GM12865 (cell line): ENCODE measurements around the gene SORCS2.

Source experiments
- DNase-seq: peaks from one replicate; pipeline ENCODE4 v3.0.0; 2010; ENCODE audit warnings: low read depth
- H3K4me3 ChIP-seq: 2 replicates; pipeline ENCODE4 v1.5.1; 2011; ENCODE audit warnings: mild to moderate bottlenecking, low read depth, low read length, control low read depth
- CTCF ChIP-seq: IDR thresholded peaks from 2 replicates; pipeline ENCODE4 v1.5.1; 2011; ENCODE audit warnings: low read length, control low read depth, low read depth, inconsistent platforms; ENCODE audit not compliant: insufficient read depth; ENCODE audit errors: missing control alignments

SORCS2 gene

DNA sequence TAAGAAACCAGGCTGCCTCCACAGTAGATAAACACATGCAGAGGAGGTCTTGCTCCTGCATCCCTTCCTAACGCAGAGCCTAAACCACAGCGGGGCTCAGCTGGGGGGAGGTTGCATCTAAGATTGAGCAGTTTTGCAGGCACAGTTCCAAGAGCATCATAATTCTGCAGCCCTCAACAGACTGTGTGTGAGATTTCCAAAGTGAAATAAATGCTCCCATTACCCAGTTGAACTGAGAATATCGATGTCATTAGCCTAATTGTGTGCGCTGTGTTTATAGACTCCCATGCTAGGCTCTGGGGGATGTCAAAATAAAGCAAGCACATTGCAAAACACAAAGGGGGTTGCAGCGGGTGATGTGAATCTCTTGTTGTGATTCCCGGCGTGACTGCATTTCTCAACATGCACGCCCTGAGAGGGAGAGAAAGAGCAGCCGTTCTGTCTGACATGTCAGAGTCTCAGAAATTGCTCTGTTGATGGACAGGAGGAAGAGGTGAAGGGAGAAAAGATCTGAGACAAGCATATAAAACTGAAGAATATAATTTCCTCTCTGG lies 392.3 kb downstream of the SORCS2 start:
- H3K4me3 ChIP-seq: no peak overlapping the region
- no peak for DNase-seq
- TF ChIP-seq CTCF: no peak

DNA sequence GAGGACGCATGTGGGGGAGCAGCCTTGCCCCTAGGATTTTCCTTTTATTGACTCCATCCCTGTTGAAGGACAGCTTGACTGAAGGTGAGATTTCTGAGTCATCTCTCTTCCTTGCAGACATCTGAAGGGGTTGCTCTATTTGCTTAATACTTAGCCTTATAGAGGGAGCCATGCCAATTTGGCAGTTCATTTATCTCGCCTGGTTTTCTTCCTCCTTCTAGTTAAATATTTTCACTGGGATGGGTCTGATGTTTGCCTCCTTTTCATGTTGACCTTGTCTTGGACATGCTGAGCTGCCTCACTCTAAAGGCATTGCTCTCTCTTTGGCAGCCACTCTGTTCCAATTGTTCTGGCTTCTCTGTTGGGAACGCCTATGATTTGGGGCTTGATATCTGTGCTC lies 393.4 kb downstream of the SORCS2 start:
- TF ChIP-seq CTCF: no peak
- H3K4me3 ChIP-seq: no peak overlapping the region
- DNase-seq: no peak

DNA sequence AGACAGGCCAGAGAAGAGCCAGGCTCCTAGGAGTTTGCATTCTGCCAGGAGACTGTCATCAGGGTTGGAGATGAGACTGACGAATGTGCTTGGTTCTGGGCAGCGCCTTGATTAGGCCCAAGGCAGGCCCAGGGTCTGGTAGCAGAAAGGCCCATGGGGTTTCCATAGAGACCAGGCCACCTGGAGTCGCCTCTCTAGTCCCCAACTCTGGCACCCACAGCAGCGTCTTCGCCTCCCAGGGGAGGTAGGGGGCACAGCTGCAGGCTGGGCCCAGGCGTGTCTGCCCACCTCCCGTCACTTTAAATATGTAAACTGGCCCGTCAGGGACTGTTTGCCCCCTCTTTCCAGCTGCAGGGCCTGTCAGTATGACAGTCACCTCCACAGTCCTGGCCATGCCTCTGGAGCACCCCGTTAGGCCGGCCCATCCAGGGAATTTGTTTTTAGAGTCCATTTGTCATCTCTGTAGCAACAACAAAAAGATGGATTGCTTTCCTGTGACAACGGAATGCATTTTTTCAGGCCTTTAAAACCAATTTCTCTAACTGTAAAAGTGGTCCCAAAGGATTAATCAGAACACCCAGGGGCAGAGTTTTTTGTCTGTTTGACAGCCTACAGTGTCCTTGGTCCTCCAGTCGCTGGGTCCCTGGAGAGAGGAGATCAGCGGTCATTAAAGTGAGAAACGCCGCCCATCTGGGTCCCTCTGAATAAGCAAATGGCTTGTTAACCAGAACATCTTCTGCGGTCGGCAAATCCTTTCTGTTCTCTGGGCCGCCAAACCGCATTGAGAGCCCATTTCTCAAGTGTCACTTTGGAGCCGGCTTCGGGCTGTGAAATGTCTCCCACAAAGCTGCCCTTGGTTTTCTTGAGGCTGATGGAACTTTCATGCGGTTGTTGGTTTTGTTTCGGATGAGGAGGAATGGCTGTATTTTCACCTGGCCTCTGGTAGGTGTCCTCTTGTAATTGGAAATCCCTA lies 395.4 kb downstream of the SORCS2 start:
- no peak for TF ChIP-seq CTCF
- DNase-seq: no peak

DNA sequence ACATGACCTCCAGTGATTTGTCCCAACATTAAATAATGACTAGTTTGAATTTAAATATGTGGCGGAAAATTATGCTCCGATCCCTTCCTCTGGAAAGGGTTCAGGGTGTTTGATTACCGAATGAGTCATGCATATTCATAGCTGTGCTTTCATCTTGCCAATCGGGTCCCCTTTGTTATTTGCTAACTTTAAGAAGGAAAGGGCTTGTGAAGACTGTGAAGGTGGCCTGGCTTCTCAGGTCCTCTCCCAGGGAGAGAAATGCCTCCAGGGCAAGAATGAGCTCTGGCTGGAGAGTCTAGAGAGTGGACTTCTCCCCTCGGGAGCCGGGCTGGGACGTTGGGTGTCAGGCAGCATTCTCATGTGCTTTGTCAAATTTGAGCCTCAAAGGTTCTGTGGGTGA lies 397.9 kb downstream of the SORCS2 start:
- no peak for DNase-seq
- no peak for TF ChIP-seq CTCF
- no peak overlapping the region for H3K4me3 ChIP-seq

More for the DNA sequence above, 395.4 kb downstream of the SORCS2 start:
- no peak overlapping the region for H3K4me3 ChIP-seq

DNA sequence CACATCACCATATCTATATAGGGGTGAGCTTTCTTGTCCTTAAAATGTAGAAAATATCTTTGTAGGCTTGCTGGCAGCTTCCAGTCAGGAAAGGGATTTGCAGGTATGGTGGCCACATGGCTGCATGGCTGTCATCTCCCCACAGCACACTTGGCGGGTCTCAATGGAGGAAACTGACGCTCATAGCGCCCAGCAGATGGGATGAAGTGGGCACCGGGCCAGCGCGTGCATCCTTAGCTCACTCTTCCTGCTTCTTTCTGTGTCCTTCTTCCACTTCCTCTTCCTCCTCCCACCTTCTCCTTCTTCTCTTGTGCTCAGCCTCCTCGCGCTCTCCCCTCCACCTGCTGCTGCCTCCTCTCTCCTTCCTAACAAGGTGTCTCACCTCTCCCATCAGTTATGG lies 398.6 kb downstream of the SORCS2 start:
- no peak for DNase-seq
- no peak overlapping the region for H3K4me3 ChIP-seq
- no peak for TF ChIP-seq CTCF

- no peak for DNase-seq
- no peak overlapping the region for H3K4me3 ChIP-seq
- no peak for TF ChIP-seq CTCF
These were observed 399.2 kb downstream of the SORCS2 start for GRCh38 chr4:7591409-7592053.
